GM21515 (cell line): ENCODE results near the gene NHLRC1.

Source experiments
- ATAC-seq: cut with Tn5 transposase; IDR thresholded peaks from one replicate; pipeline ENCODE4 v1.9.1; 2021; ENCODE audit not compliant: unreplicated experiment

The NHLRC1 gene

GRCh38 chr6:18088419-18089296, 33.8 kb downstream of the NHLRC1 start:
- no peak for ATAC-seq

GRCh38 chr6:18087396-18088165, 34.9 kb downstream of the NHLRC1 start:
- ATAC-seq: no peak

- ATAC-seq: no peak
Measured at GRCh38 chr6:18081025-18081668, 41.3 kb downstream of the NHLRC1 start.

GRCh38 chr6:18080544-18080943, 41.9 kb downstream of the NHLRC1 start:
- no peak for ATAC-seq

GRCh38 chr6:18078866-18079265, 43.6 kb downstream of the NHLRC1 start:
- no peak for ATAC-seq

GRCh38 chr6:18076231-18076630, 46.2 kb downstream of the NHLRC1 start:
- no peak for ATAC-seq

- ATAC-seq: no peak
Measured at GRCh38 chr6:18072841-18073240, 49.6 kb downstream of the NHLRC1 start.

- ATAC-seq: no peak
Measured at GRCh38 chr6:18070486-18070885, 52.0 kb downstream of the NHLRC1 start.
